GM21447 (cell line): ENCODE data around the gene NYAP1.
"Not testable (repeated sequence)": the region's sequence is repeated elsewhere in the genome, so short reads cannot be mapped to it uniquely, and the experiment has no call there.

Source experiments
- ATAC-seq: cut with Tn5 transposase; IDR thresholded peaks from one replicate; pipeline ENCODE4 v1.9.1; 2021; ENCODE audit not compliant: unreplicated experiment

NYAP1 gene

GRCh38 chr7:100481466-100481865 is 2.3 kb upstream of the NYAP1 start:
- ATAC-seq = no peak

- no peak for ATAC-seq
Measured at GRCh38 chr7:100482728-100483089, 1.0 kb upstream of the NYAP1 start.

GRCh38 chr7:100483090-100483721 is 521 bp upstream of the NYAP1 start:
- peak; percentile 28 for ATAC-seq

GRCh38 chr7:100484673-100485045 is 932 bp downstream of the NYAP1 start:
- ATAC-seq = no peak

GRCh38 chr7:100485471-100485876 is 1.7 kb downstream of the NYAP1 start:
- no peak for ATAC-seq

- ATAC-seq = no peak
Measured at GRCh38 chr7:100486111-100486636, 2.4 kb downstream of the NYAP1 start.

GRCh38 chr7:100486753-100487446 is 3.2 kb downstream of the NYAP1 start:
- no peak for ATAC-seq

- no peak for ATAC-seq
Measured at GRCh38 chr7:100488333-100489095, 4.8 kb downstream of the NYAP1 start.

GRCh38 chr7:100489121-100489520 is 5.4 kb downstream of the NYAP1 start:
- ATAC-seq = no peak

GRCh38 chr7:100489824-100490223 is 6.1 kb downstream of the NYAP1 start:
- no peak for ATAC-seq

- ATAC-seq = no peak
Measured at GRCh38 chr7:100490483-100491191, 6.9 kb downstream of the NYAP1 start.

GRCh38 chr7:100491192-100491578 is 7.5 kb downstream of the NYAP1 start:
- no peak for ATAC-seq

- no peak for ATAC-seq
Measured at GRCh38 chr7:100492738-100493475, 9.2 kb downstream of the NYAP1 start.

- ATAC-seq = no peak
Measured at GRCh38 chr7:100493476-100494264, 9.9 kb downstream of the NYAP1 start.

- ATAC-seq = no peak
Measured at GRCh38 chr7:100496509-100496908, 12.8 kb downstream of the NYAP1 start.

- ATAC-seq = not testable (repeated sequence)
Measured at GRCh38 chr7:100500743-100501142, 17.0 kb downstream of the NYAP1 start.

- ATAC-seq = not testable (repeated sequence)
Measured at GRCh38 chr7:100504031-100504430, 20.3 kb downstream of the NYAP1 start.

GRCh38 chr7:100504887-100505611 is 21.3 kb downstream of the NYAP1 start:
- no peak for ATAC-seq

- ATAC-seq = no peak
Measured at GRCh38 chr7:100506356-100506923, 22.7 kb downstream of the NYAP1 start.
